Glutamatergic neuron (in vitro differentiated cells): Measurements from ENCODE around the gene QPCT. TPM values are rescaled to one million over a fixed set of nuclear protein-coding genes. Genes with fewer than 3 reads are reported as not detected.

Source experiments
- DNase-seq: peaks from one replicate; pipeline ENCODE4 v3.0.0; 2022
- H3K27ac Mint-ChIP-seq: one replicate; pipeline ENCODE4 v1.8.0; 2020; ENCODE audit warnings: mild to moderate bottlenecking, mixed read lengths, inconsistent platforms; ENCODE audit not compliant: unreplicated experiment
- H3K27me3 Mint-ChIP-seq: one replicate; pipeline ENCODE4 v1.8.0; 2020; ENCODE audit warnings: mild to moderate bottlenecking, moderate library complexity, mixed read lengths, inconsistent platforms; ENCODE audit not compliant: unreplicated experiment
- H3K36me3 Mint-ChIP-seq: one replicate; pipeline ENCODE4 v1.8.0; 2020; ENCODE audit warnings: mild to moderate bottlenecking, mixed read lengths, inconsistent platforms; ENCODE audit not compliant: unreplicated experiment
- H3K4me1 Mint-ChIP-seq: one replicate; pipeline ENCODE4 v1.8.0; 2020; ENCODE audit warnings: mild to moderate bottlenecking, low read depth, mixed read lengths, inconsistent platforms; ENCODE audit not compliant: unreplicated experiment
- H3K4me3 Mint-ChIP-seq: one replicate; pipeline ENCODE4 v1.8.0; 2020; ENCODE audit warnings: mild to moderate bottlenecking, mixed read lengths, inconsistent platforms; ENCODE audit not compliant: unreplicated experiment
- H3K9me3 Mint-ChIP-seq: one replicate; pipeline ENCODE4 v1.8.0; 2020; ENCODE audit warnings: mild to moderate bottlenecking, moderate library complexity, mixed read lengths, inconsistent platforms; ENCODE audit not compliant: unreplicated experiment
- total RNA-seq: library from RNA; stranded (reverse); fragmentation: NEBNext Ultra II Directional; extraction: Animal tissue kit (Norgen Biotek cat#: 25700); gene quantifications from one replicate; pipeline ENCODE4 v1.2.1, GENCODE V29; 2021; ENCODE audit not compliant: unreplicated experiment
- TF ChIP-seq, protein P1 (sequence below): fragments of 200-600 bp; sonication (generic); IDR thresholded peaks from one replicate; pipeline ENCODE4 v1.5.0; 2021; ENCODE audit not compliant: partially characterized antibody, unreplicated experiment

Gene QPCT
- total RNA-seq, 1 donor from 2014 or later, result 7.4 TPM

DNA sequence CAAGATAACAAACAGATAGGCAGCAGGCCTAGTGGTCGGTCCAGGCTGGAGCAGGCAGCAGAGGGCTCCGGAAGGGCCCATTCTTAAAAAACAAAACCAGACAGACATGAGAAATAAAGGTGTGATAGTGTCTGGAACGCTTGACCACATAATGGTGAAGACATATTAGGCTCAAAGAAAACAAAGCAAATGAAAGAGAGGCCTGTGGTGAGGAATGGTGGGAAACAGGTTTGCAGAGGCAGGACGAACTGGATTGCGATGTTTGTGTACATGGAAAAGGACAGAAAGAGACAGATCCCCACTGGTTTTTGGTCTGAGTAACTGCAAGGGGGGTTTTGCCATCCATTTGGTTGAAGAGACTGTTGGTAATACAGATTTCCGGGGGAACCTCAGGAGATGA lies 19.9 kb downstream of the QPCT start:
- TF ChIP-seq, protein P1, sequence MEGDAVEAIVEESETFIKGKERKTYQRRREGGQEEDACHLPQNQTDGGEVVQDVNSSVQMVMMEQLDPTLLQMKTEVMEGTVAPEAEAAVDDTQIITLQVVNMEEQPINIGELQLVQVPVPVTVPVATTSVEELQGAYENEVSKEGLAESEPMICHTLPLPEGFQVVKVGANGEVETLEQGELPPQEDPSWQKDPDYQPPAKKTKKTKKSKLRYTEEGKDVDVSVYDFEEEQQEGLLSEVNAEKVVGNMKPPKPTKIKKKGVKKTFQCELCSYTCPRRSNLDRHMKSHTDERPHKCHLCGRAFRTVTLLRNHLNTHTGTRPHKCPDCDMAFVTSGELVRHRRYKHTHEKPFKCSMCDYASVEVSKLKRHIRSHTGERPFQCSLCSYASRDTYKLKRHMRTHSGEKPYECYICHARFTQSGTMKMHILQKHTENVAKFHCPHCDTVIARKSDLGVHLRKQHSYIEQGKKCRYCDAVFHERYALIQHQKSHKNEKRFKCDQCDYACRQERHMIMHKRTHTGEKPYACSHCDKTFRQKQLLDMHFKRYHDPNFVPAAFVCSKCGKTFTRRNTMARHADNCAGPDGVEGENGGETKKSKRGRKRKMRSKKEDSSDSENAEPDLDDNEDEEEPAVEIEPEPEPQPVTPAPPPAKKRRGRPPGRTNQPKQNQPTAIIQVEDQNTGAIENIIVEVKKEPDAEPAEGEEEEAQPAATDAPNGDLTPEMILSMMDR, result no peak
- Mint-ChIP-seq H3K27me3 (no peaks in the 10 kb centered on the region), H3K9me3 (no peaks in the 10 kb centered on the region), H3K4me1 (no peaks in the 10 kb centered on the region), H3K27ac (no peak overlapping the region), H3K36me3 (no peaks in the 10 kb centered on the region), H3K4me3 (no peak overlapping the region)
- DNase-seq, result no peak

DNA sequence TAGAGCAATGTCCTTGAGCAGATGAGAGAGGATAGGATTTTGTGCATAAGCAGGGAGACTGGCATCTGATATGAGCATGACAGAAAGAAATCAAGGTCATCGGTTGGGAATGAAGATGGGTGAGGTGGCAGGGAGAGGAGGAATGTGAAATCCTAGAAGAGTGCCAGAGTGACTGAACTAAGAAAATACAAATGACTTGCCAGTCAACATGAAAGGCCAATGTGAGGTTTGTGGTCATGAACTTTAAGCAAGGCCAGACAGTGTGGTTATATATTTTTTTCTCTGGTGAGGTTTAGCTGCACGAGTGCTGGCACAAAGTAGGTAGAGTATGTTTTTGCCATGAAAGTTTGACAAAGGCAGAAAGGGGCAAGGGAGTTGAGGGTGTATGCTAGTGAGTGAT lies 21.2 kb downstream of the QPCT start:
- Mint-ChIP-seq H3K9me3 (no peaks in the 10 kb centered on the region), H3K4me3 (no peak overlapping the region)
- DNase-seq, result no peak

DNA sequence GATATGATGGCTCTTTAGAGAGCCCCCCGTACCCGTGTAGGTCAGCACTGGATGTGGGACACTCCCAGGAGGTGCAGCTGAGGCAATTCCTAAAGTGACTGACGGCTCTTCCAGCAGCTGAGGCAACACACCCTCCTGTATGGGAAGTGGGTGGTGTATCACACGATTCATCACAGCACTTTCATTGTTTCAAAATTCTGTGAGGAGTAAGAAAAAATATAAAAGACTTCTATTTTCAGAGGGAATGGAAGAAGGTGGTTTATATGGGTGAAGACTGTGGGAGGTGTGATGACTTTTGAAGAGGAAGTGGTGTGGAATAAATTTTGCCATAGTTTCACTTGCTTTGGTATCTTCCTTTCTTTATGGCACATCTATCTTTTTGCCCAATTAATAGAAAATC lies 22.3 kb downstream of the QPCT start:
- Mint-ChIP-seq H3K27ac (no peak overlapping the region), H3K9me3 (no peaks in the 10 kb centered on the region), H3K27me3 (no peaks in the 10 kb centered on the region), H3K4me3 (no peak overlapping the region), H3K4me1 (no peaks in the 10 kb centered on the region), H3K36me3 (no peaks in the 10 kb centered on the region)
- no peak for DNase-seq
- TF ChIP-seq, protein P1, result no peak

More for the DNA sequence above, 21.2 kb downstream of the QPCT start:
- Mint-ChIP-seq H3K27ac (no peak overlapping the region), H3K36me3 (no peaks in the 10 kb centered on the region), H3K27me3 (no peaks in the 10 kb centered on the region), H3K4me1 (no peaks in the 10 kb centered on the region)
- TF ChIP-seq, protein P1, result no peak

DNA sequence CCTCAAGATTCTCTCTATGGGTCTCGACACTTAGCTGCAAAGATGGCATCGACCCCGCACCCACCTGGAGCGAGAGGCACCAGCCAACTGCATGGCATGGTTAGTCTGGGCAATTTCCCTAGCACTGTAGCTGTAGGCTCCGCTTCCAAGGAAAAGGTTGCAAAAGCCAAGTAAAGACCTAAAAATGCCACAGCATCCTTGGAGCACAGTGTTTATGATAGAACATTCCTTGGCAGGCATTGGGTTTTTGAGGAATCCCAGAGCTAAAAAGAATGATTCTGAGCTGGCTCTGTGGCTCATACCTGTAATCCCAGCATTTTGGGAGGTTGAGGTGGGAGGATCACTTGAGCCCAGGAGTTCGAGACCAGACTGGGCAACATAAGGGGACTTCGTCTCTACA lies 22.9 kb downstream of the QPCT start:
- Mint-ChIP-seq H3K9me3 (no peaks in the 10 kb centered on the region), H3K27me3 (no peaks in the 10 kb centered on the region), H3K4me1 (no peaks in the 10 kb centered on the region), H3K4me3 (no peak overlapping the region), H3K36me3 (no peaks in the 10 kb centered on the region), H3K27ac (no peak overlapping the region)
- TF ChIP-seq, protein P1, result no peak
- no peak for DNase-seq

DNA sequence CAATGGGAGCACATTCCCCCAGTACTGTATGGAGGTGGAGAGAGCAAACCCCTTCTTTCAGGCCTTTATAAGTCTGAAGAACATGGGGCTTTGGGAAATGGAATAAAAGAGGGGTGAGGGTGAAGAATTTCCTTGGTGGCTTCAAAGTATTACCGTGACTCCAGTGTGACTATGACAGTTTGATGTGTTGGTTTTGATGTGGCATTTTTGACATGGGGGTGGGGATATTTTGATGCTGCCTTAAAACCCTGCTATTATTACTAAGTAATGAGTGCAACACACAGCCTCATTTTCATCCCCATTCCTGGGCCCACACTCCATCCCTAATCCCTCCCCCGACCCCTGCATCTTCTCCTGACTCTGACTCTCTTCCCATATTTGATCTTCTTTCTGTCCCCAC lies 23.6 kb downstream of the QPCT start:
- no peaks in the 10 kb centered on the region for H3K27me3 Mint-ChIP-seq
- no peak overlapping the region for H3K27ac Mint-ChIP-seq
- no peaks in the 10 kb centered on the region for H3K9me3 Mint-ChIP-seq
- no peaks in the 10 kb centered on the region for H3K4me1 Mint-ChIP-seq
- no peaks in the 10 kb centered on the region for H3K36me3 Mint-ChIP-seq
- TF ChIP-seq, protein P1, result no peak
- no peak for DNase-seq
- H3K4me3 Mint-ChIP-seq, result no peak overlapping the region
